Right forelimb (tissue), 1 donor: ENCODE data around the gene AMBRA1.

Experiments
- DNase-seq: peaks from one replicate; pipeline ENCODE4 v3.0.0-alpha.2; 2018

Gene AMBRA1

DNA sequence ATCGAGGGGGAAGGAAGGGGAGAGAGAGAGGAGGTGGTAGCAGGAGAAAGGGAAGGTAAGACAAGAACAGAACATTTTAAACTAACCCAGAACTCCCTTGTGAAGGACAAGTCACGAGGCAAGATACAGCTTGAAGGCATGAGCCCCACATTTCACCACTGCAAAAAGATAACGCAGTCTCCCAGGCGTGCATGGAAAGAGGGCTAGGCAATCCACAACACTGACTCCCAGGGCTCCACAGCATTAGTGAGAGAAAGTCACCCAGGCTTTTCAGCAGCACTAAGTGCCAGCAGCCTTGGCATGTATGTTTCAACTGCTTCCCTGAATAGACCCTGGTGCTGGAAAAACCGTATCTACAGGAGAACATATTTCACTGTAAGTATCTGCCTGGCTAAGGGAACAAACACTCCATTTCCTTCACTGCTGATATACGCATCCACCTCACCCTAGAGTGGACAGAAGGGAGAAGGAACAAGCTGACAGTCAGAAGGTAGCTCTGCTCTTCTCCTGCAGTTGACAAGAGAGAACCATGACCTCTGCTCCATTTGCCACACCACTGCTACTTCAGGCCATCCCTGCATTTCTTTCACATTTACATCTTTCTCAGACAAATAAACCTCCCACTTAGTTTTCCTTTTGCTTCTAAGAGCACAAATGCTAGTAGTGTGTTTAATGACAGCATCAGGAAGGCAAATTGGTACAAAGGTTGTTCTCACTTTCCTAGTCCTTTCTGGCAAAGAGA, 87.9 kb downstream of the AMBRA1 start:
- no peak for DNase-seq

- no peak for DNase-seq
These were observed 88.8 kb downstream of the AMBRA1 start for GRCh38 chr11:46504817-46505613.

- DNase-seq, result no peak
These were observed 94.0 kb downstream of the AMBRA1 start for GRCh38 chr11:46499821-46500220.

GRCh38 chr11:46498968-46499367, 94.9 kb downstream of the AMBRA1 start:
- DNase-seq, result no peak

GRCh38 chr11:46498179-46498578, 95.6 kb downstream of the AMBRA1 start:
- DNase-seq, result no peak

DNA sequence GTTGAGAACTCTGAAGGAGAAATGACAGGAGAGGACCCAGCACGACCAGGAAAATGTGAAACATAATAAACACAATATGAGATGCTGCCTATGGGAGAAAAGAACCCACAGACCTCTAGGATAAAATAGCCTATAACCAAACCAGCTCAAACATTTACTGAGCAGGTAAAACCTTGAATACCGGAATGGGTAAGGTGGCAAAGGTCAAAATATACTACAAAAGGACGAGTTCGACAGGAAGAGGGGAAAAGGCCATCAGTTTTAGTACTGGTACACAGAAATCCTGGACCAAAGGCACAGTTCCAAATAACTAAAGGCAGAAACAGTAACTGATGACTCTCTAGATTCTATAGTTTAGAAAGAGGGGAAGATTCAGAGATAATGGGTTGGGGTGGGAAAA, 96.3 kb downstream of the AMBRA1 start:
- no peak for DNase-seq

DNA sequence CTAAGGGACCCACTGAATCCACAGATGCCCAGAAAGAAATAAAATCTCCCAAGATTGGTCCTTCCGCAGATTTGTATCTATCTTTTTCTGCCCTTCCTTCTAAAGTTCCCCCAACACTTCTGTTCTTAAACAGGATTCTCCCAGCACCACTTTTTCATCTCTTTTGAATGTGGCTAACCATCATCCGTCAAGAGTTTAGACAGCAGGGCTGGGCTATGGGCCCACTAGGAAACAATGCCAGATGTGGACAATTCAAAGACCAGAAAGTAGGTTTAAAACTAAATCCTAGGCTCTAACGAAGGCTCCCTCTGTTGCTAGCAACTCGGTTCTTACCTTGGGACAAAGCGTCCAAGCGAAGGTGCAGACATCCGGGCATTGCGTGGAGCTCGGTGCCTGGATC, 100.0 kb downstream of the AMBRA1 start:
- no peak for DNase-seq

GRCh38 chr11:46492532-46492931, 101.3 kb downstream of the AMBRA1 start:
- no peak for DNase-seq

DNA sequence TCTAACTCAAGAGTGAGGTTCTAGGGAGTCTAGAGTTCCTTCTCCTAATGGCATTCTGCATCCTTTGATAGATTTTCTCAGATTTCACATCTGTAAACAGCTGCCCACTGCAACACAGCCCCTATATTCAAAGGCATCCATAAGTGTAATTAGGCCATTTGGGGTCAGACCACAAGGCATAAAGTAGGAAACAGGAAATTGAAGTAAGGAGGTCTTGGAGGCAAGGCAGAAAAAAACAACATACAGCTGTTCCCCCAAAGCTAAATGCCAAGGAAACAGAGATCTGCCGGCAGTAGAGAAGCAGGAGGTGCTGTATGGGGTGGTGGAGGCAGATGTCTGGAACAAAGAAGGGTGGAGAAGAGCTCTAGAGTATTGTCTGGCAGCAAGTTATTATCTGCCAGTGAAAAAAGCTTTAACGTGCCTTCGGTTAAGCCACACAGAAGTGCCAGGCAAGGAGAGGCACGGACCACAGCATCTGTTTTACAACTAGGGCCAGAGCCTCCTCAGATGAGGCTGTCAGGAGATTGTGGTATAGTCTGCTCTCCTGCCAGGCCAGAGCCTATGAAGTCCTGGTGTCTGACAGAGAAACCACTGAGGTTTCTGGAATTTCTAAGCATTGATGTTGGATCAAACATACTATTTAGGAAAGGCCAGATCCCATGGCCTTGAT, 102.0 kb downstream of the AMBRA1 start:
- DNase-seq, result no peak

DNA sequence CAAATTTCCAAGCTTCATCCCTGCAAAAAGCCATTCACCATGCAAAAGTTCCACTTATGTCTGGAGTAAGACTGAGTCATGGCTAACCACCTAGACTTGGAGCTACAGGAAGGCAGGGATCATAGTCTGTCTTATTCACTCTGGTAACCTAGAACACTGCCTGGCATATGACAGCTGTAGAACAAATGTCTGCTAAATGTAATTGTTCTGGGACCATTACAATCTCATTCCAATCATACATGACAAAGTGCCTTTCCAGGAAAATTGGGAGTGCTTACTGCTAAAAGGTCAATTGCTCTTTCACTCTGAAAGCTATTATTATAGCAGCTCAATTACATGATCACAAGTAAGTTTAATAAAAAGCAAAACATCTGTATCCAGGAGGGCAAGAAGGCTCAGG, 103.2 kb downstream of the AMBRA1 start:
- no peak for DNase-seq

GRCh38 chr11:46489656-46490560, 103.9 kb downstream of the AMBRA1 start:
- no peak for DNase-seq

DNA sequence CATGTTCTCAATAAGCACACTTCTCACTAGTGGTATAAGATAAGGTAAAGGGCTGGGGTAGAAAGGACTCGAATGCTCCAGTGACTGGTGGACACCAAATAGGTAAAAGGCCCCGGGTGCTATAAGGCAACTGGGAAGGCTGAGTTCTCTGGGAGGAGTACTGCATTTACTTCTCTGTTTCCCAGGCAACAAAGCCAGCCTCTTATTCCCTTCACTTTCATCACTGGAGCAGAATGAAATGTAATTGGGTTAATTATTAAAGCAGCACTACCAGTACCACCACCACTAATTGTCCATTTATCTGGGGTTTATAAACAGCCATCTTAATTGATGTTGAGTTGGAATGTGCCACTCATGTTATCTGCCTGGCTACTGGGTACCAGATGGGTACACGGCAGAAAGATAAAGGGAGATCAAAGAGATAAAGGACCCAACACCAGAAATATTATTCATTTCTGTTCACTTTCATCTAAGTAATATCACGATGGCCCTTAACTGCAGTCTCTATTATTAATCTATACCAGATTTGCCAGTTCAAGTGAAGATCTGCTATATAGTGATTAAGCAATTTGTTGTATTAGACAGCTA, 107.9 kb downstream of the AMBRA1 start:
- no peak for DNase-seq

GRCh38 chr11:46484101-46484500, 109.7 kb downstream of the AMBRA1 start:
- no peak for DNase-seq

- no peak for DNase-seq
These were observed 112.9 kb downstream of the AMBRA1 start for GRCh38 chr11:46480909-46481308.

DNA sequence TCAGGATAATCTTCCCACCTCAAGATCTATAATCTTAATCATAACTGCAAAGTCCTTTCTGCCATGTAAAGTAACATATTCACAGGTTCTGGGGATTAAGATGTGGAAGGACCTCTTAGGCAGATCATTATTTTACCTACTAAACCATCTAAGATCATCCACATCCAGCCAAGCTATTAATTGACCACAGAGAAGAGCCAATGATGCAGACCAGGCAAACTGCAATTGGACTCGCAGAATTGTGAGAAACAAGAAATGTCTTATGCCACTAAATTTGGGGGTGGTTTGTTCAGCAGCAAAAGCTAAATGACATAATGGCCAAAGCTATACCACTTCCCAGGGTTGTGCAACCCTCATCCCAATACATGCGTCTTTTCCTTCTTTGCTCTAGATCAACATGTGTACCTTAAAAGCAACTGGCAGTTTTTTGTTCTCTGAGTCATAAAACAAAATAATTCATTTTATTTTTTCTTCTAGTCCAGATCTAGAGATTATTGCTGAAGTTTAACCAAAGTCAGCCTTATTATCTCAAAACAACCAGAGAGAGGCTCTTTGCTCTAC, 113.6 kb downstream of the AMBRA1 start:
- DNase-seq, result no peak

DNA sequence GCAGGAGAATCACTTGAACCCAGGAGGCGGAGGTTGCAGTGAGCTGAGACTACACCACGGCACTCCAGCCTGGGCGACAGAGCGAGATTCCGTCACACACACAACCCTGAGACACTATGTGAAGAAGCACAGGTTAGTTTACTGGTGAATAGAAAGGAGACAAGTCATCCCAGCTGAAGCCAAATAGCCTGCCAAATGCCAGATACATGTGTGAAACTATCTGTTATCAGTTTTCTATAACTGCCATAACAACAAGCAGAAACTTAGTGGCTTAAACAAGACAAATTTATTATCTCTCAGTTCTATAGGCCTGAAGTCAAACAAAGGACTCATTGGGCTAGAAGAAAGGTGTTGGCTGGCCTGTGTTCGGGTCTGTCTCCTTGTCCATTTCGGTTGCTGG, 114.2 kb downstream of the AMBRA1 start:
- DNase-seq, result no peak

- no peak for DNase-seq
These were observed 115.6 kb downstream of the AMBRA1 start for GRCh38 chr11:46478196-46478595.

DNA sequence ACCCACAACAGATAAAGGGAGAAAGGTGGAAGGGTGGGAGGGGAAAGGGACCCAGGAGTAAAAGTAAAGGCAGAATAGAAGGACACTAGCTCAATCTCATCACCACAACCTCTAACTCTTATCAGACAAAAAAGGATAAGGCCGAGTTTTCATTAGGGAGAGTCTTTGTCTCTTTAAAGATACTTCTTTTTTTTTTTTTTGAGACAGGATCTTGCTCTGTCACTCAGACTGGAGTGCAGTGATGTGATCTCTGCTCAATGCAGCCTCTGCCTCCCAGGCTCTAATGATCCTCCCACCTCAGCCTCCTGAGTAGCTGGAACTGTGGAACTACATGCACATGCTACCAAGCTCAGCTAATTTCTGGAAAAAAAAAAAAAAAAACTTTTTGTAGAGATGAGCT, 116.7 kb downstream of the AMBRA1 start:
- no peak for DNase-seq

DNA sequence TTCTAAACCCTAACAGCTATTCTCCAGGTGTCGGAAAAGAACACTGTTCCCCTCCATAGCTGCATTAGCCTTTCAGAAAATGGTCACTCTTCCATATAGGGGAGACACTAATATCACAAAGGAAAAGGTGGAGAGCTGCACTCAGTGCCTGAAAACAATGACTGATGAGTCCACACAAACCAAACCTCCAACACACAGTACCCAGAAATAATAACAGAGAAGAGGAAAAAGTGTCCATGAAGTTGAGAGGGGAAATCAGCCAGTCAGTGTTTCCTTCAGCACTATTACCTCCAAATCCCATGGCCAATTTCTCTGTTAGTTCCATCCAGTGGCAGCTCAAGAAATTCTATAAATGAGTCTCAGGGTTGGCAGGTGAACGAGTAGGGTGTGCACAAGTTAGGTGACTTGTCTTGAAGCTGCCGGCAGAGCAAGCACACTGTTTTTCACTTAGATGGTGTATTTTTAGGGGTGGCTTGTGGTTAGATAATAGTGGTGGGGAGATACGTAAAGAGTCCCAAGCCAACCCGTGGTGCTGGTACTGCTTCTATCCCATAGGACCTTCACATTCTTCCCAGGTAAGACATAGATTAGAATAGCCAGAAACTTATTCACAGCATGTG, 117.8 kb downstream of the AMBRA1 start:
- DNase-seq, result no peak

DNA sequence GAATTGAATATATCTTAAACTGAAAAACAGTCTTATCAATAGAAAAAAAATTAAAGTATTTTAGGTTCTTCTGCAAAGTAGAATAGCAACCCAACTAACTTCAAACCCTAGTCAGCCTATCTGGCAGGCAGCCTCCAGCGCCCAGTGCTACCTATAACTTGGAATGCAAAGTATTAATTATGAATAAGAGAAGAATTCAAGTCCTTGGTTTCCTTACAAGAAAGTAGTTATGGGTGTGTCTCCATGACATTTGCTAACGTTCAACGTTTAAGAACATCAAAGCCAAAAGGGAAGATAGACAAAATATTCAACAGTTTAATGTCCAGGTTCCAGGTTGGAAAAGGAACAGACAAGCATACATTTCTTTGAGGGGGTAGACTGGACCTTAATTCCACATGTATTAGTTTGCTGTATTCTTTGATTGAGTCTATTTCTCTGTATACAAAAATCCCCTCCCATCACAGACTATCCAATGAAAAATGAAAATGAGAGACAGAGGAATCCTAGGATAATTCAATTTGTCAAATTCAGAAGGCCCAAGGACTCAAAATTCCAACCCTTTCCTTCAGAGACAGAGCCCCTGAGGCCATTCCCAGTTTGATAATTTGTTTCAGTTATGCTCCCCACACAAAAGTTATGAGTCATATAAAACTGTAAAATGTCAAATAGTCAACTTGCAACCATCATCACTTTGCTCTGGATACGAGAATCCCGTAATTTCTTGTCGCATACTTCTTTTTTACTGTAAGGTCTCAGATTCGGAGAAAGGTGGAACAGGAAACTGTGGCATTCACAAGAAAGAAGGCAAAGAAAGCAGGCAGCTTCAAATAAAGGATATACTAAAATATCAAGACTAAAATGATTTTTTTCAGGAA, 118.5 kb downstream of the AMBRA1 start:
- DNase-seq, result no peak

- no peak for DNase-seq
These were observed 121.2 kb downstream of the AMBRA1 start for GRCh38 chr11:46472662-46472994.
